K562 (cell line): ENCODE measurements around the gene HAPSTR1. TPM values are rescaled to one million over a fixed set of nuclear protein-coding genes. Genes with fewer than 3 reads are reported as not detected.

Experiments
- CC2D1A ChIP-seq: fragments of 450-650 bp; IDR thresholded peaks from 2 replicates; pipeline ENCODE4 v1.6.1; 2017; ENCODE audit warnings: mild to moderate bottlenecking
- ELF1 ChIP-seq: fragments of 200-800 bp; sonication (Bioruptor generic); IDR thresholded peaks from 2 replicates; pipeline ENCODE4 v1.6.1; 2016; ENCODE audit warnings: missing genetic modification characterization, missing compliant biosample characterization
- GATAD2B ChIP-seq: fragments of 450-650 bp; IDR thresholded peaks from 2 replicates; pipeline ENCODE4 v1.6.1; 2017; ENCODE audit warnings: mild to moderate bottlenecking, borderline replicate concordance
- MECOM ChIP-seq: fragments of 250-450 bp; sonication (Bioruptor Pico); IDR thresholded peaks from 2 replicates; pipeline ENCODE4 v1.8.0; 2022; ENCODE audit warnings: inconsistent platforms
- MYBL2 ChIP-seq, 2 experiments: fragments of 450-650 bp in 1 of 2; sonication (generic) in 1 of 2; formaldehyde crosslinking in 1 of 2; IDR thresholded peaks; 2 replicates each; pipeline versions ENCODE4 v1.6.1 to v1.8.1; 2017 to 2022; ENCODE audit warnings: borderline replicate concordance in 1 of 2, inconsistent platforms in 1 of 2, low read depth in 1 of 2, mild to moderate bottlenecking in 1 of 2, missing genetic modification reagents in 1 of 2, moderate library complexity in 1 of 2
- MYC ChIP-seq, 2 experiments: fragments of 250-450 bp in 1 of 2; sonication (Bioruptor Pico) in 1 of 2; IDR thresholded peaks; 2 replicates each; pipeline versions ENCODE4 v1.5.1 to v1.6.1; 2012 to 2021; ENCODE audit warnings: low read depth in 2 of 2, borderline replicate concordance in 1 of 2, improper control_type of control experiment in 1 of 2, low read length in 1 of 2, mild to moderate bottlenecking in 1 of 2, moderate library complexity in 1 of 2
- NCOR1 ChIP-seq: fragments of 450-650 bp; IDR thresholded peaks from 2 replicates; pipeline ENCODE4 v1.6.1; 2016; ENCODE audit warnings: mild to moderate bottlenecking, moderate library complexity
- NFYB ChIP-seq: IDR thresholded peaks from 2 replicates; pipeline ENCODE4 v1.6.1; 2011; ENCODE audit warnings: mild to moderate bottlenecking, moderate library complexity; ENCODE audit not compliant: insufficient read length; ENCODE audit errors: extremely low read depth
- RBM22 ChIP-seq: fragments of 200-400 bp; formaldehyde crosslinking; IDR thresholded peaks from 2 replicates; pipeline ENCODE4 v1.6.1; 2018; ENCODE audit warnings: low read length, low read depth; ENCODE audit not compliant: poor library complexity, severe bottlenecking
- RNF2 ChIP-seq: sonication (generic); IDR thresholded peaks from 2 replicates; pipeline ENCODE4 v1.6.1; 2016
- SMAD1 ChIP-seq: fragments of 150-350 bp; IDR thresholded peaks from 2 replicates; pipeline ENCODE4 v1.6.1; 2014; ENCODE audit warnings: low read length, low read depth; ENCODE audit not compliant: partially characterized antibody
- ZBTB7A ChIP-seq: IDR thresholded peaks from 2 replicates; pipeline ENCODE4 v1.6.1; 2011; ENCODE audit warnings: low read depth, mild to moderate bottlenecking, low read length, moderate library complexity, borderline replicate concordance; ENCODE audit not compliant: control insufficient read depth
- ZNF347 ChIP-seq: fragments of 450-650 bp; formaldehyde crosslinking; IDR thresholded peaks from 2 replicates; pipeline ENCODE4 v1.4.0; 2020; ENCODE audit warnings: low read depth, mild to moderate bottlenecking, moderate library complexity
- polyA plus RNA-seq, 8 experiments: library from polyadenylated mRNA; depleted of rRNA in 4 of 8; stranded (reverse) in 5 of 8; unstranded in 3 of 8; fragments of >200 nt; fragmentation: Nextera tagmentation in 2 of 8; fragmentation: Illumina TruSeq in 1 of 8; extraction: Ambion mirVana in 2 of 8; extraction: Trizol in 1 of 8; gene quantifications; 2 replicates each; pipeline versions ENCODE4 v1.2.1 to v1.2.3, GENCODE V29; 2011 to 2014; ENCODE audit warnings: inconsistent platforms in 1 of 8, missing spikeins in 1 of 8
- total RNA-seq, 7 experiments: library from RNA; depleted of rRNA in 6 of 7; stranded (reverse); fragments of >200 nt in 6 of 7; fragmentation: Illumina TruSeq in 2 of 7; extraction: Trizol in 2 of 7; gene quantifications; 2 replicates each; pipeline versions ENCODE4 v1.2.1 to v1.2.3, GENCODE V29; 2011 to 2021; ENCODE audit warnings: low replicate concordance in 1 of 7
- TF ChIP-seq, protein P1 (sequence below): fragments of 250-450 bp; sonication (Bioruptor Pico); IDR thresholded peaks from 2 replicates; pipeline ENCODE4 v1.8.0; 2021; ENCODE audit warnings: borderline replicate concordance, mild to moderate bottlenecking, moderate library complexity; ENCODE audit not compliant: poor library complexity, severe bottlenecking
- TF ChIP-seq, protein P2 (sequence below): fragments of 250-450 bp; sonication (Bioruptor Pico); IDR thresholded peaks from 2 replicates; pipeline ENCODE4 v1.6.1; 2021; ENCODE audit warnings: mild to moderate bottlenecking
- TF ChIP-seq, protein P3 (sequence below): fragments of 450-650 bp; formaldehyde crosslinking; IDR thresholded peaks from 2 replicates; pipeline ENCODE4 v1.4.0; 2020; ENCODE audit warnings: mild to moderate bottlenecking
- TF ChIP-seq, protein P4 (sequence below), 2 experiments: IDR thresholded peaks; 2 replicates each; pipeline ENCODE4 v1.6.1; 2011; ENCODE audit warnings: borderline replicate concordance in 1 of 2, control low read depth in 1 of 2, low read depth in 1 of 2, low read length in 1 of 2, mild to moderate bottlenecking in 1 of 2, mixed read lengths in 1 of 2, moderate library complexity in 1 of 2; ENCODE audit not compliant: insufficient read depth in 1 of 2, insufficient read length in 1 of 2, poor library complexity in 1 of 2, severe bottlenecking in 1 of 2; ENCODE audit errors: extremely low read depth in 1 of 2
- TF ChIP-seq, protein P5 (sequence below): fragments of 450-650 bp; IDR thresholded peaks from 2 replicates; pipeline ENCODE4 v1.6.1; 2016

The HAPSTR1 gene
- total and polyA plus RNA-seq, 9 of the 15 experiments (the other 6 are each of a cell fraction or from before 2014, with no cell fraction given): 10.8 to 67.9 (median 36.5) TPM

DNA sequence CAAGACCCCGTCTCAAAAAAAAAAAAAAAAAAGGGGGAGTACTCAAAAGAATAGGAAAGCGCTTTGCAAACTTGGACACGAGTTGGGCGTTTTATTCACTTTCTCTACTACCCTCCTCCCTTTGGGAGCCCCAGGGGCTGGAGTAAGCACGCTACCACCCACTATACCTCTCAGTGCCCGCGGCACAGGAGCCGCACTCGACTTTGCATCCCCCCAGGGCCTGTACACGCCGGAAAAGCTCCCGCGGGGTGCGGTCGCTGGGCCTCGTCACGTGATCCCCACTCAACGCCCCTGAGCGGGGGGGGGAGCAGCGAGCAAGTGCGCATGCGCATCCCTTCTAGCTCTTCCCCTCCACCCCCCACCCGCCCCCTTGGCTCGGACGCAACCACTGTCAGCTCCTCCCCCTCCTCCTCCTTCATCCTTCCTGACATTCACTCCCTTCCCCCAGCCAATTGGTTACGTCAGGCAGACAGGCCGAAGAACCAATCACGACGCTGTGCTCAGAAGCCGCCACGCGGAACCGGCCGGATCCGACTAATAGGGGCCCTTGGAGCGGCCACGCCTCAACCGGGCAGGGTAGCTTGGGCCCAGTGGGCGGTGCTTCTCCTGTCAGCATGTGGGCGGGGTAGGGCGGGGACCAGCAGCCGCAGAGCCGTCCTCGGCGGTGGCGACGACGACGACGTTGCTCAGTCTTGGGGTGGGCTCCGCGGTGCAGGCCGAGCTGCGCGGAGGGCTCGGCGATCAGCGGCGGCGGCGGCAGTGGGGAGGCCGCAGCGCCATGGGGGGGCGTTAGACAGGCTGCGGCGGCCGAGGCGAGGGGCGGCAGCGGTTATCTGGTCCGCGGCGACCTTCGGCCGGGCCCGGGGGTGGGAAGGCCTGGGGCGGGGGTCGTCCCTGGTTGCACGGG is at the start of gene HAPSTR1 (continued):
- TF ChIP-seq MYBL2 (IDR thresholded peaks at IDR 0.05; ENCODE audit: low read depth) (no peak), MYBL2 (CRISPR knock-in tag; IDR thresholded peaks at IDR 0.05; ENCODE audit: borderline replicate concordance) (no peak), GATAD2B (0 out of 2 replicates have a peak, but pooled peaks have one; percentile 48), RNF2 (peak; percentile 50; the same call in 1 of the 2 replicates), CC2D1A (0 out of 2 replicates have a peak, but pooled peaks have one; percentile 35), MECOM (peak; percentile 13; the same call in 1 of the 2 replicates), RBM22 (no peak), NFYB (peak; percentile 96), NCOR1 (peak; percentile 33), SMAD1 (peak; percentile 73), ZBTB7A (peak; percentile 83; the same call in 1 of the 2 replicates), ELF1 (tag) (peak; percentile 82), MYC (IDR thresholded peaks at IDR 0.05; ENCODE audit: low read depth, low read length) (peak; percentile 79; the same call in 1 of the 2 replicates), MYC (CRISPR knock-in tag; IDR thresholded peaks at IDR 0.05; ENCODE audit: borderline replicate concordance, low read depth) (peak; percentile 66; the same call in 1 of the 2 replicates), ZNF347 (CRISPR knock-in tag) (no peak)
- TF ChIP-seq, protein P1, sequence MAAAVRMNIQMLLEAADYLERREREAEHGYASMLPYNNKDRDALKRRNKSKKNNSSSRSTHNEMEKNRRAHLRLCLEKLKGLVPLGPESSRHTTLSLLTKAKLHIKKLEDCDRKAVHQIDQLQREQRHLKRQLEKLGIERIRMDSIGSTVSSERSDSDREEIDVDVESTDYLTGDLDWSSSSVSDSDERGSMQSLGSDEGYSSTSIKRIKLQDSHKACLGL (CRISPR knock-in tag): no peak
- TF ChIP-seq, protein P2, sequence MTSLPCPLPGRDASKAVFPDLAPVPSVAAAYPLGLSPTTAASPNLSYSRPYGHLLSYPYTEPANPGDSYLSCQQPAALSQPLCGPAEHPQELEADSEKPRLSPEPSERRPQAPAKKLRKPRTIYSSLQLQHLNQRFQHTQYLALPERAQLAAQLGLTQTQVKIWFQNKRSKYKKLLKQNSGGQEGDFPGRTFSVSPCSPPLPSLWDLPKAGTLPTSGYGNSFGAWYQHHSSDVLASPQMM: no peak
- TF ChIP-seq, protein P3, sequence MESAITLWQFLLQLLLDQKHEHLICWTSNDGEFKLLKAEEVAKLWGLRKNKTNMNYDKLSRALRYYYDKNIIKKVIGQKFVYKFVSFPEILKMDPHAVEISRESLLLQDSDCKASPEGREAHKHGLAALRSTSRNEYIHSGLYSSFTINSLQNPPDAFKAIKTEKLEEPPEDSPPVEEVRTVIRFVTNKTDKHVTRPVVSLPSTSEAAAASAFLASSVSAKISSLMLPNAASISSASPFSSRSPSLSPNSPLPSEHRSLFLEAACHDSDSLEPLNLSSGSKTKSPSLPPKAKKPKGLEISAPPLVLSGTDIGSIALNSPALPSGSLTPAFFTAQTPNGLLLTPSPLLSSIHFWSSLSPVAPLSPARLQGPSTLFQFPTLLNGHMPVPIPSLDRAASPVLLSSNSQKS (CRISPR knock-in tag): no peak
- TF ChIP-seq, protein P4, sequence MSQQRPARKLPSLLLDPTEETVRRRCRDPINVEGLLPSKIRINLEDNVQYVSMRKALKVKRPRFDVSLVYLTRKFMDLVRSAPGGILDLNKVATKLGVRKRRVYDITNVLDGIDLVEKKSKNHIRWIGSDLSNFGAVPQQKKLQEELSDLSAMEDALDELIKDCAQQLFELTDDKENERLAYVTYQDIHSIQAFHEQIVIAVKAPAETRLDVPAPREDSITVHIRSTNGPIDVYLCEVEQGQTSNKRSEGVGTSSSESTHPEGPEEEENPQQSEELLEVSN (IDR thresholded peaks at IDR 0.05; ENCODE audit: borderline replicate concordance in 1 of 2, extremely low read depth in 1 of 2, insufficient read depth in 1 of 2, insufficient read length in 1 of 2, low read depth in 1 of 2, low read length in 1 of 2, poor library complexity in 1 of 2, severe bottlenecking in 1 of 2): peak; percentile 46 to 76
- TF ChIP-seq, protein P5, sequence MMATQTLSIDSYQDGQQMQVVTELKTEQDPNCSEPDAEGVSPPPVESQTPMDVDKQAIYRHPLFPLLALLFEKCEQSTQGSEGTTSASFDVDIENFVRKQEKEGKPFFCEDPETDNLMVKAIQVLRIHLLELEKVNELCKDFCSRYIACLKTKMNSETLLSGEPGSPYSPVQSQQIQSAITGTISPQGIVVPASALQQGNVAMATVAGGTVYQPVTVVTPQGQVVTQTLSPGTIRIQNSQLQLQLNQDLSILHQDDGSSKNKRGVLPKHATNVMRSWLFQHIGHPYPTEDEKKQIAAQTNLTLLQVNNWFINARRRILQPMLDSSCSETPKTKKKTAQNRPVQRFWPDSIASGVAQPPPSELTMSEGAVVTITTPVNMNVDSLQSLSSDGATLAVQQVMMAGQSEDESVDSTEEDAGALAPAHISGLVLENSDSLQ: peak; percentile 99
